Astrocyte of the spinal cord (primary cell): Measurements from ENCODE around the gene EIF3A.

Experiments
- DNase-seq: peaks from one replicate; pipeline ENCODE4 v3.0.0; 2011; ENCODE audit warnings: low read depth, low spot score
- H3K4me3 ChIP-seq: 2 replicates; pipeline ENCODE4 v1.5.1; 2011; ENCODE audit warnings: low read depth, mild to moderate bottlenecking, low read length, moderate library complexity
- CTCF ChIP-seq: IDR thresholded peaks from 2 replicates; pipeline ENCODE4 v1.5.1; 2012; ENCODE audit warnings: low read depth, mild to moderate bottlenecking, low read length, inconsistent platforms
- in situ Hi-C: cut with HindIII; loops from 2 replicates; pipeline ENCODE4 v1.10.0; 2017; ENCODE audit warnings: low sequenced_read_pairs

Gene EIF3A

GRCh38 chr10:118994321-118994720 lies 86.3 kb downstream of the EIF3A start:
- no peak for TF ChIP-seq CTCF
- in situ Hi-C loops, result no loop called here
- no peak overlapping the region for H3K4me3 ChIP-seq
- DNase-seq, result no peak

- TF ChIP-seq CTCF, result no peak
- DNase-seq, result no peak
- in situ Hi-C loops, result no loop called here
- no peak overlapping the region for H3K4me3 ChIP-seq
Observed at GRCh38 chr10:118993214-118993613, 87.4 kb downstream of the EIF3A start.

GRCh38 chr10:118992496-118992895 lies 88.1 kb downstream of the EIF3A start:
- in situ Hi-C loops, result no loop called here
- DNase-seq, result no peak
- no peak overlapping the region for H3K4me3 ChIP-seq
- no peak for TF ChIP-seq CTCF

GRCh38 chr10:118990326-118990725 lies 90.3 kb downstream of the EIF3A start:
- no peak for TF ChIP-seq CTCF
- in situ Hi-C loops, result no loop called here
- DNase-seq, result no peak
- H3K4me3 ChIP-seq, result no peak overlapping the region

- in situ Hi-C loops, result no loop called here
- DNase-seq, result no peak
- no peak overlapping the region for H3K4me3 ChIP-seq
- TF ChIP-seq CTCF, result no peak
Observed at GRCh38 chr10:118986815-118987790, 93.5 kb downstream of the EIF3A start.

- H3K4me3 ChIP-seq, result no peak overlapping the region
- TF ChIP-seq CTCF, result no peak
- no peak for DNase-seq
- in situ Hi-C loops, result no loop called here
Observed at GRCh38 chr10:118985576-118985975, 95.0 kb downstream of the EIF3A start.
